ENCODE measurements around the gene C11orf86.

Gene C11orf86

DNA sequence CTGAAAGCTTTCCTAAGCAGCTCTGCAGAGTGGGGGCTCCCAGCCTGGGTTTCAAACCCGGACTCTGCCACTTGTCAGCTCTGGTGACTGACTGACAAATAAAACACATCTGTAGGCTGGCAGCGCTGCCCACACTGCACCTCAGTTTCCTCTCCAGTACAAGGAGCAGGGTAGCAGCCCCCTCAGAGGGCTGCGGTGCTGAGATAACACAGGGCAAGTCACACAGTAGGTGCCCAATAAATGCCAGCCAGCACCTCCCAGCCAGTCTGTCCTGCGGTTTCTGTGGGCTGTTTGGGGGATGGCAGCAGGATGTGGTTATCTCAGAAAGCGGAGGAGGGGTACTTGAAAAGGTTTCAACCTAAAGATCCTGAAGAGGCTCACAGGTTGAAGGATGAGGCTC is 49.3 kb downstream of the C11orf86 start:
- peak in 1 of 2 donors; percentile 11 for DNase-seq (ENCODE audit: low read depth in 1 of 2, low spot score in 1 of 2)

DNA sequence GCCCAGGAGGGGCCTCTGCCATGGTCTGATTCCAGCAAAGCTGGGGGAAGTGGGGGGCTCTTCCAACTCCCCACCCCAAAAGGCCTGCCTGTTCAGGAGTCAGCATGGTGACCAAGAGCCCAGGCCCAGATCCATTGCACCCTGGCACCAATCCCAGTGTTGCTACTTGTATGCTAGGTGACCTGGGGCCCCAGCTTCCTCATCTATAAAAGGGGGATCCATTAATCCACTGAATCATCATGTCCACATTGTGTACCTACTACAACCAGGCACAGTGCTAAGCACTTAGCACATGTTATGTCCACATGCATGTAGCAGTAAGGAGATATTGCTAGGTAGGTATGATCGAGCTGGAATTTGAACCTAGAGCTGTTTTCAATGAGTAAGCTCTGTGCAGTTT is 49.9 kb downstream of the C11orf86 start:
- DNase-seq (ENCODE audit: low read depth in 1 of 2, low spot score in 1 of 2): no peak

DNA sequence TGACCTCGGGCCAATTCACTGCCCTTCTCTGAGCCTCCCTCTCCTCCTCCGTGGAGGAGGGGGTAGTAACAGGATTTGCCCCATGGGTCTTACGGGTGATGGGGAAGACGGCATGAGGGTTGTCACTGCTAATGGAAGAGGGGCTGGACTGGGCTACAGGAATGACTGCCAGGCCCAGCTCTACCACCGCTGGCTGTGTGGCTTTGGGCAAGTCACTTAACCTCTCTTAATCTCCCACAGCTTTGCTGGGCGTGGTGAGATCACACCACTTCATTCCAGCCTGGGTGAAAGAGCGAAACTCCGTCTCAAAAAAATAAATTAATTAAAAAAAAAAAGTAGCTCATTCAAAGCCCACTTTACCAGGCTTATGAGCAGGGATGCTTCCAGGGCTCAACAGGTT is 50.6 kb downstream of the C11orf86 start:
- DNase-seq (ENCODE audit: low read depth in 1 of 2, low spot score in 1 of 2): no peak

All from stimulated activated CD4-positive, alpha-beta T cell treated with anti-CD3 and anti-CD28 coated beads, Interleukin-15, amount 100 ng/mL, for 1 hour (primary cell).